HG03159 (cell line): ENCODE results near the gene CCHCR1.

ENCODE experiments used
- ATAC-seq: cut with Tn5 transposase; IDR thresholded peaks from one replicate; pipeline ENCODE4 v1.9.1; 2021; ENCODE audit warnings: mild to moderate bottlenecking, moderate library complexity; ENCODE audit not compliant: unreplicated experiment

The CCHCR1 gene

GRCh38 chr6:31130751-31131150, 26.9 kb downstream of the CCHCR1 start:
- ATAC-seq: no peak

GRCh38 chr6:31129130-31129529, 28.5 kb downstream of the CCHCR1 start:
- no peak for ATAC-seq

- ATAC-seq: no peak
Measured at GRCh38 chr6:31128093-31128676, 29.4 kb downstream of the CCHCR1 start.

GRCh38 chr6:31126396-31127175, 31.0 kb downstream of the CCHCR1 start:
- no peak for ATAC-seq

- ATAC-seq: no peak
Measured at GRCh38 chr6:31125586-31126363, 31.8 kb downstream of the CCHCR1 start.

- ATAC-seq: no peak
Measured at GRCh38 chr6:31125162-31125561, 32.4 kb downstream of the CCHCR1 start.

- no peak for ATAC-seq
Measured at GRCh38 chr6:31122791-31123706, 34.6 kb downstream of the CCHCR1 start.

GRCh38 chr6:31121131-31121790, 36.3 kb downstream of the CCHCR1 start:
- no peak for ATAC-seq

- no peak for ATAC-seq
Measured at GRCh38 chr6:31120151-31120915, 37.3 kb downstream of the CCHCR1 start, which contains the start of gene CDSN. Gene CDSN (minus strand): TSS chr6:31120446. CDS start chr6:31120419, 27 bp downstream.

- no peak for ATAC-seq
Measured at GRCh38 chr6:31118178-31118577, 39.4 kb downstream of the CCHCR1 start.

GRCh38 chr6:31116661-31117385, 40.8 kb downstream of the CCHCR1 start:
- ATAC-seq: no peak

- no peak for ATAC-seq
Measured at GRCh38 chr6:31115941-31116560, 41.6 kb downstream of the CCHCR1 start.

GRCh38 chr6:31114970-31115849, 42.4 kb downstream of the CCHCR1 start:
- no peak for ATAC-seq

- ATAC-seq: no peak
Measured at GRCh38 chr6:31114541-31114878, 43.1 kb downstream of the CCHCR1 start, which contains the start of gene PSORS1C1. Gene PSORS1C1 (plus strand): TSS chr6:31114800. CDS start chr6:31129633, 14,833 bp downstream.

- ATAC-seq: no peak
Measured at GRCh38 chr6:31113861-31114540, 43.6 kb downstream of the CCHCR1 start.

GRCh38 chr6:31112478-31112877, 45.1 kb downstream of the CCHCR1 start, which contains the start of gene C6orf15:
Gene C6orf15 (minus strand): TSS chr6:31112575. CDS start chr6:31112555, 20 bp downstream.
- ATAC-seq: no peak

GRCh38 chr6:31111712-31112111, 45.9 kb downstream of the CCHCR1 start:
- ATAC-seq: no peak
